Aorta (tissue), 5 donors: ENCODE data around the gene ROBO1. TPM values are rescaled to one million over a fixed set of nuclear protein-coding genes. Genes with fewer than 3 reads are reported as not detected.

Source experiments
- ATAC-seq: fragments of 200-7000 bp; cut with Tn5 transposase; one replicate; pipeline ENCODE4 v1.9.1; 2022; ENCODE audit warnings: moderate library complexity; ENCODE audit not compliant: low FRiP score
- DNase-seq, 2 donors: peaks; one replicate each; pipeline ENCODE4 v3.0.0-alpha.2; 2020
- H3K27ac ChIP-seq, 2 donors: one replicate each; pipeline ENCODE4 v1.5.1; 2013; ENCODE audit warnings: low read length in 2 of 2, mild to moderate bottlenecking in 2 of 2, moderate library complexity in 2 of 2, control low read depth in 1 of 2, inconsistent platforms in 1 of 2, low read depth in 1 of 2
- H3K27me3 ChIP-seq, 2 donors: one replicate each; pipeline ENCODE4 v1.6.1; 2013; ENCODE audit warnings: control low read depth in 1 of 2, low read length in 1 of 2, mild to moderate bottlenecking in 1 of 2, moderate library complexity in 1 of 2; ENCODE audit not compliant: insufficient read depth in 2 of 2, control insufficient read depth in 1 of 2
- H3K36me3 ChIP-seq, 2 donors: one replicate each; pipeline ENCODE4 v1.6.1; 2013; ENCODE audit warnings: control low read depth in 1 of 2, low read length in 1 of 2, mild to moderate bottlenecking in 1 of 2; ENCODE audit not compliant: insufficient read depth in 2 of 2, control insufficient read depth in 1 of 2
- H3K4me1 ChIP-seq, 2 donors: one replicate each; pipeline ENCODE4 v1.6.1; 2013; ENCODE audit warnings: low read length in 2 of 2, control low read depth in 1 of 2, mild to moderate bottlenecking in 1 of 2, moderate library complexity in 1 of 2; ENCODE audit not compliant: insufficient read depth in 2 of 2, control insufficient read depth in 1 of 2
- H3K4me3 ChIP-seq, 2 donors: one replicate each; pipeline ENCODE4 v1.5.1; 2013; ENCODE audit warnings: low read length in 2 of 2, control low read depth in 1 of 2, mild to moderate bottlenecking in 1 of 2
- H3K9me3 ChIP-seq: one replicate; pipeline ENCODE4 v1.6.1; 2013; ENCODE audit warnings: mild to moderate bottlenecking, low read length; ENCODE audit not compliant: control insufficient read depth
- WGBS, 2 donors: extraction: QIAGEN DNeasy Blood & Tissue Kit; methylation state at CpG; one replicate each; pipeline ENCODE4 v1.1.7; 2013; 5-methylcytosine and 5-hydroxymethylcytosine counted together
- intact Hi-C, 2 donors: fragments of 100-400 bp; cut with DNase I; formaldehyde crosslinking; loops; one replicate each; pipeline versions ENCODE4 v1.14.2 to v1.15.0; 2022
- polyA plus RNA-seq, 2 donors: library from polyadenylated mRNA; stranded (reverse); fragments of 200-250 nt; gene quantifications; one replicate each; pipeline ENCODE4 v1.2.3, GENCODE V29; 2013
- total RNA-seq, 2 donors: library from RNA; stranded (reverse); fragmentation: NEBNext Ultra II Directional; extraction: Animal tissue kit (Norgen Biotek cat#: 25700); gene quantifications; one replicate each; pipeline ENCODE4 v1.2.1, GENCODE V29; 2021
- donor health status: healthy with polysubstance abuse.
- donor health status: Bipolar disorder and iron deficiency.
- donor health status: DM: no; HTN: no; CAD: no.
- donor health status: DM: no; HTN: no; CAD: no.
- donor health status: DM: yes; HTN: yes; CAD: no.

Gene ROBO1
- total and polyA plus RNA-seq, 4 donors, result 2.1 to 33.1 (median 16.6) TPM

DNA sequence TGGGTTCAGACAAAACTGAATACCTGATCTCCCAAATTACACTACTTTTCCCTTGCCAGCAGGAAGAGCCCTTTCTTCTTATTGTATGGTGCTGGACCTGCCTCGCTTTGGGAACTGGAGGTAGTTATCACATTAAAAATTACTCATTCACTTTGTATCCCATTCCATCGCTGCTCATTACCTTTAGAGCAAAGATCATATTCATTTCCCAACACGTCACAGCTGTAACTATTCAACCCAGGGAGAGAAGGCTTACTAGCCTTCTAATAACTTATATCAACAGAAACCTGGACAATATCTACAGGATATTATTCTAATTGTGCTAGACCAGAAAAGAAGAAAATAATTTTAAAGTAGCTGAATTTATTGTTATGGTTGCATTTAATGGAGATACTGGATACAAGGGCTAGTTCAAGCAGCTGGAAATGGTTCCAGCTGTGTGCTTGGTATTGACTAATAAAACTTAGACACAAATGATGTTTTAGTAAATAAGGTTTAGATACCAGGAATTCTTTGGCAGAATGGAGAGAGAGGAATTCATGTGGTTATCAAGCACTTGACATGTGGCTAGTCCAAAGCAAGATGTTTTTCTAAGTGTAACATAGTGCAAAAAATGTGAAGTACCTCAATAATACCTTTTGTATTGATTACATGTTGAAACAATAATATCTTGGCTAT, 656.3 kb downstream of the ROBO1 start:
- DNase-seq (no peak), ATAC-seq (no peak)
- intact Hi-C loops, result loop anchor here in 1 of 2 donors (10.0 kb wide), 1 partner anchor 253 kb away; no protein-coding TSS in a partner anchor
- H3K36me3 ChIP-seq, result no peaks in the 10 kb centered on the region
- H3K27me3 ChIP-seq, result no peaks in the 10 kb centered on the region
- no peaks in the 10 kb centered on the region for H3K9me3 ChIP-seq
- H3K4me1 ChIP-seq, result no peaks in the 10 kb centered on the region
- H3K4me3 ChIP-seq, result no peak overlapping the region
- 94% methylated on average over 3 of the region's 3 CpGs for WGBS, 2 donors
- no peak overlapping the region for H3K27ac ChIP-seq

DNA sequence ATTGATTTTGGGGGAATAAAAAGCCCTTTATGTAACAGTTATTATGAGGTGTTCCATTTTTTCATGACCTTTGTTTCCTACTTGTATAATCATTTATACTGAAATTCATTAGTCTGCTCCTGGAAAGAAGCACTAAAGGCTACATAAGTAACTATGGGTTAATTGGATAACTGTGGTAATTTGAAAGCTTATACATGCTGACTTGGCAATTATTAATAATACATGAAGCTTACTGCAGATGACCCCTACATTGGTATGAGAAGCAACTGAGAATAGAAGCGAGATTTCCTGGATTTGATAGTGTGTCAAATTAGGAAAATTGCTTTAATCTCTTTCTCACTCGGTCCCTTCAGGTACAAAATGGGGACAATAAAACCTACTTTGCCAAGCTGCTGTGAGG, 658.0 kb downstream of the ROBO1 start:
- Histone ChIP-seq H3K27me3 (no peaks in the 10 kb centered on the region), H3K36me3 (no peaks in the 10 kb centered on the region), H3K9me3 (no peaks in the 10 kb centered on the region), H3K4me3 (no peak overlapping the region), H3K27ac (no peak overlapping the region), H3K4me1 (no peaks in the 10 kb centered on the region)
- no peak for DNase-seq
- 89 to 95% methylated on average over 2 of the region's 2 CpGs for WGBS, 2 donors
- intact Hi-C loops, result loop anchor here in 1 of 2 donors (10.0 kb wide), 1 partner anchor 255 kb away; no protein-coding TSS in a partner anchor
- no peak for ATAC-seq

- ATAC-seq (no peak), DNase-seq (no peak)
- Histone ChIP-seq H3K27me3 (no peaks in the 10 kb centered on the region), H3K27ac (no peak overlapping the region), H3K4me3 (no peak overlapping the region), H3K36me3 (no peaks in the 10 kb centered on the region), H3K4me1 (no peaks in the 10 kb centered on the region), H3K9me3 (no peaks in the 10 kb centered on the region)
- 84 to 91% methylated on average over 5 of the region's 5 CpGs for WGBS, 2 donors
- intact Hi-C loops, result no loop called here
Measured at GRCh38 chr3:79103307-79103706, 664.5 kb downstream of the ROBO1 start.

DNA sequence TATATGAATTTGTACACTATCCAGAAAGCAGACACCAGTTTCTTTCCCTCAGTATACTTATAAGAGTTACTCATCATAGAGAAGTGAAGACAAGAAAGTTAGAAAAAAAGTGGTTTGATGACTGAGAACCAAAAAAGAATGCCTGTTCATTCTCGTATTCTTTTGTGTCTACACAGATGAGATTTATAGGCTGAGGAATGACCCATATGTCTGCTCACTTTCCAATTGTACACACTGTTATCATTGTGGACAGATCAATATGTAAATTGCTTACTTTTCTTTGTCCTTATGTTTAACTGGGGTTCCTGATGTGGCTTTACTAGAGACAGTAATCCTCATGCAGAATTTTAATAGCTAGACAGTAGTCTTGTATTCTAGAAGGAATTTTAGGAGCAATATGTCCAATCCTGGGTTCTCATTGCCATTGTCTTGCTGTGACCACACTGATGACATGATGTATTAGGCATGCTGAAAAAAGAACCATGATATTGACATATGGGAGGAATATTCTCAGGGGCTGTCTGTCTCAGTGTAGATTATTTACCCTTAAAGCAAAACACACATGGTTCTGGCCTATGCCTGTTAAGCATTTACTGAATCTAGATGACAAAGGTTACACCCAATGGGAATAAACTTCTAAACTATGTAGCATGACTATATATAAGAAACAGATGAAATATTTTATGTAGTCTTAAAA, 669.7 kb downstream of the ROBO1 start:
- no peaks in the 10 kb centered on the region for H3K9me3 ChIP-seq
- DNase-seq, result no peak
- intact Hi-C loops, result no loop called here
- H3K36me3 ChIP-seq, result no peaks in the 10 kb centered on the region
- ATAC-seq, result no peak
- 44 to 51% methylated on average over 1 of the region's 1 CpG for WGBS, 2 donors
- H3K27ac ChIP-seq, result no peak overlapping the region
- H3K4me1 ChIP-seq, result no peaks in the 10 kb centered on the region
- H3K27me3 ChIP-seq, result no peaks in the 10 kb centered on the region
- no peak overlapping the region for H3K4me3 ChIP-seq

DNA sequence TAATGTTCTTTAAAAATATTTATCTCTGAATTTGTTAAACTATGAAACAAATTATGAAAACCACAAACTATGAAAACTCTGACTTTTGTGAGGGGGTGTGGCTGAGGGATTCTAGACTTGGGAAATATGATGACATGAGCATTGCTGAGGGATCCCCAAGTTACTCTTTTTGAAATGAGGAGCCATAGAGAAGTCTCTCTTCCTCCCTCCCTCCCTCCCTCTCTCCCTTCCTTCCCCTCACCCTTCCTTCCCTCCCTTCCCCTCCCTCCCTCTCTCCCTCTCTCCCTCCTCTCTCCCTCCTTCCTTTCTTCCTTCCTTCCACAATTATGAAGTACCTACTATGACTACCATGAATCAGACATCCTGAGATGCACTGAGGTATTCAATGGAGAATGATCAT, 673.1 kb downstream of the ROBO1 start:
- H3K27ac ChIP-seq, result no peak overlapping the region
- no peak overlapping the region for H3K4me3 ChIP-seq
- no peaks in the 10 kb centered on the region for H3K36me3 ChIP-seq
- DNase-seq (no peak), ATAC-seq (no peak)
- intact Hi-C loops, result no loop called here
- no peaks in the 10 kb centered on the region for H3K9me3 ChIP-seq
- H3K27me3 ChIP-seq, result no peaks in the 10 kb centered on the region
- H3K4me1 ChIP-seq, result no peaks in the 10 kb centered on the region

- ATAC-seq, result no peak
- intact Hi-C loops, result no loop called here
- 4% methylated on average over 6 of the region's 6 CpGs for WGBS, 2 donors
Measured at GRCh38 chr3:79086514-79086913, 681.3 kb downstream of the ROBO1 start.

DNA sequence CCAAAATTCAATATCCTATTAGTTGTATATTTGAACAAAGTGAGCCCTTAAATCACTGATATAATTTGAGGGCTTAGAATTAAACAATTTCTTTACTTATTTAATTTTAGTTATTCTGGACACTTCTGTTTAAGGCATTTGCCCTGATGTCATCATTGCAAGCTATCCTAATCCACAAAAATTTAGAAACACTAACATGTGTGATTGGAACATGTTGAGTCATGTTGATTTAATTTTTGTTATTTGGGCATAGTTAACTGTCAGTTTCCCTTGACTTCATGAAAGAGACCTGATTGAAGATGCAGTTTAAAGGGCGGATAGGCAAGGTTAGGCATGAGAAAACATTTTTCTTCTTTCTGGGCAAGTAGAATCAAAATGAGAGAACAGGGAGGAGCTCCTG, 682.6 kb downstream of the ROBO1 start:
- Histone ChIP-seq H3K4me1 (no peaks in the 10 kb centered on the region), H3K4me3 (no peak overlapping the region), H3K9me3 (no peaks in the 10 kb centered on the region), H3K36me3 (no peaks in the 10 kb centered on the region), H3K27me3 (no peaks in the 10 kb centered on the region), H3K27ac (no peak overlapping the region)
- intact Hi-C loops, result no loop called here
- 82 to 84% methylated on average over 1 of the region's 1 CpG for WGBS, 2 donors
- no peak for ATAC-seq
- DNase-seq, result no peak

More at GRCh38 chr3:79086514-79086913, 681.3 kb downstream of the ROBO1 start:
- DNase-seq, result no peak
- Histone ChIP-seq H3K9me3 (no peaks in the 10 kb centered on the region), H3K4me3 (no peak overlapping the region), H3K4me1 (no peaks in the 10 kb centered on the region), H3K36me3 (no peaks in the 10 kb centered on the region), H3K27me3 (no peaks in the 10 kb centered on the region), H3K27ac (no peak overlapping the region)

DNA sequence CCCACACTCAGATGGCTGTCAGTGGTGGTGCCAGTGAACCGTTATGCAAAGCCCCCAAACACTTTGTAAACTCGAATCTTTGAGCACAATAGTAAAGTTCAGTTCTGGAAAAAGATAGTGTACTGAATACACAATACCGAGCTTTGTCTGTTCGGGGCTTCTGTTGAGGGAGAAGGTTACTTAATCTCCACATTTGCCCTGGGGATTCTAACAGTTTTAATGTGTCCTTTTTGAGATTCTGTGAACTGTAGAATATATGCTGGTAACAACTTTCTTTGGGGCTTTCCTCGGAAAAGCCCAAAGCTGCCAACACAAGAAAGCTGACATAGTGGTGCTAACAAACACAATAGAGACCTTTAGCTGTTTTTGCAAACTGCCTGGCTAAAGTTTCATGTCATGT, 686.5 kb downstream of the ROBO1 start:
- 58 to 63% methylated on average over 5 of the region's 5 CpGs for WGBS, 2 donors
- Histone ChIP-seq H3K27ac (no peak overlapping the region), H3K36me3 (no peaks in the 10 kb centered on the region), H3K4me3 (no peak overlapping the region), H3K9me3 (no peaks in the 10 kb centered on the region), H3K4me1 (no peaks in the 10 kb centered on the region), H3K27me3 (no peaks in the 10 kb centered on the region)
- DNase-seq, result no peak
- intact Hi-C loops, result no loop called here
- no peak for ATAC-seq

- no peaks in the 10 kb centered on the region for H3K9me3 ChIP-seq
- no peaks in the 10 kb centered on the region for H3K36me3 ChIP-seq
- DNase-seq, result no peak
- 92 to 93% methylated on average over 1 of the region's 1 CpG for WGBS, 2 donors
- H3K27me3 ChIP-seq, result no peaks in the 10 kb centered on the region
- ATAC-seq, result no peak
- intact Hi-C loops, result no loop called here
- no peaks in the 10 kb centered on the region for H3K4me1 ChIP-seq
- no peak overlapping the region for H3K27ac ChIP-seq
- no peak overlapping the region for H3K4me3 ChIP-seq
Measured at GRCh38 chr3:79074558-79074957, 693.2 kb downstream of the ROBO1 start.
